Activated gamma-delta T cell treated with Interleukin-2 at 50 U/mL for 16 hours (primary cell): ENCODE measurements around the gene RPL23.
A peak's percentile ranks its signal among the peaks of the same experiment; 100 is the strongest.

Experiments
- DNase-seq: peaks from one replicate; pipeline ENCODE4 v3.0.0-alpha.2; 2020

The RPL23 gene

DNA sequence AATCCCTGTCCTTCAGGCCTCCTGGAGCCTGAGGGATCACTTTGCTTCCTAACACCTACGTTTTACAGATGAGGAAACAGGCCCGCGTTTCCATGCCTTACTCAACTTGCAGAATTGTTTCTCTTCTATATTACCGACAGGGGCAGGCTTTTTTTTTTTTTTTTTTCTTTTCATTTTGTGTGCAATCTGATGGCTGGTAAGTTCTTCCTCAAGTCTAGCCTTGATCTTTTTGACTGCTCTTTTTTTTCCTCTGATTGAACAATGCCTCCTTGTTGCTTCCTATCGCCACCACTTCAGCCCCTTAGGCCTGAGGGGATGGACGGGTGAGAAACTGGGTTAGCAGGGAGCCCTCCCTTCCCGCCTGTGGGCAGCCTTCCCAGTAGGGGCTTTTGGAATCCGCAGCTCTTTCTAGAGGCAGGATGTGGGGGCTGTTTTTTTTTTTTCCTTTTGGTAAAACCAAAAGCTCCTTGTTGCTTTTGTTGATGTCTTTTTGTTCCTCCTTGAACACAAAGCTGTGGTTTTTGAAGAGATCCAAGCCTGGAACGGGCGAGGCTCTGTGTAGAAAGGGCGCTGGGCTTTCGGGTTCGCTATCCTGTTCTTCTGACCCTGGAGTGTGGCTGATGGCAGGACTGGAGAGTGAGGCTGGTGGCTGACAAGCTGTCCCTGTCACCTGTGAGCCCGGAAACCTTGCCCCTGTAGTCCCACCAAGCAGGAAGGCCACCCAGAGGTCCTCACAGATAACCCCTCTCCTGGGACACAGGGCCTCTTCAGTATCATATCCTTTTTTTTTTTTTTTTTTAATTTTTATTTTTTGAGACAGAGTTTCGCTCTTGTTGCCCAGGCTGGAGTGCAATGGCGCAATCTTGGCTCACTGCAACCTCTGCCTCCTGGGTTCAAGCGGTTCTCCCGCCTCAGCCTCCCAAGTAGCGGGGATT lies 30.3 kb upstream of the RPL23 start:
- no peak for DNase-seq

DNA sequence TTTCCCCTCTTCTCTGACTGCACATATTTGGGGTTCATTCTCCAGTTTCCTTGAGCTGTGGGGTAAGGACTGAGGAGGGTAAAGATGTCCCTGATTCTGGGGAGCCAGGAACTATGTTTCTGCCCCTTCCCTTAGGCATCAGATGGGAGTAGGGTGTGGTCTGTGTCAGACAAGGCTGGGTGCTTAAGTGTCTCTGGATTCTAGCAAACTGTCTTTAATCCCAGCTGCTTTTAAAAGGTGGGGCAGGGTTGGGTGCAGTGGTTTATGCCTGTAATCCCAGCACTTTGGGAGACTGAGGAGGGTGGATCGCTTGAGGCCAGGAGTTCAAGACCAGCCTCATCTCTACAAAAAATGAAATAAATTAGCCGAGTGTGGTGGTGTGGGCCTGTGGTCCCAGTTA lies 29.3 kb upstream of the RPL23 start:
- no peak for DNase-seq

DNA sequence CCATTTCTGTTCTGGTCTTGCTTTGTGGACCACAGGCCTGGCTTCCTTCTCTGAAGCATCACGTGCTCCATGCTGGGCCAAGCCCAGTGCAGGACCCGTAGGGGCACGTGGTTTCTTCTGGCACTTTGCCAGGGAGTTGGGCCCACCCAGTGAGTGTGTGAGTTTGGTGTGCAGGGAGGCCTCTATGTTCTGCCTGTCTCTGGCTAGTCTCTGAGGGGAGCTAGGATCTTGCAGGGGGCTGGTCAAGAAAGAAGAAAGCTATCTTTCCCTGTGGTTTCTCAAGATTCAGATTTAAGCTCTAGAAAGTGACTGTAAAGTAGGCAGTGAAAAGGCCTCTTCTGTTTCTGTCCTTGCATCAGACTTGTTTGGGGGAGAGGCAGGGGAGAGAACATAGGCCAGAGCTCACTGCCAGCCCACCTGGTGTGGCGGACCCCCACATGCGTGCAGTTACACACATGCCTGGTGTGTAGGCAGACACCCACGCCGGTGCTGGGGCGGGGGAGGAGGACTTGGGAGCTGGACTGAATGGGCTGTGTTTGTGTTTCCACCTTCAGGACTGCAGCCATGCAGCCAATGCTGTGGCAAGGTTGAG lies 28.2 kb upstream of the RPL23 start:
- no peak for DNase-seq

DNA sequence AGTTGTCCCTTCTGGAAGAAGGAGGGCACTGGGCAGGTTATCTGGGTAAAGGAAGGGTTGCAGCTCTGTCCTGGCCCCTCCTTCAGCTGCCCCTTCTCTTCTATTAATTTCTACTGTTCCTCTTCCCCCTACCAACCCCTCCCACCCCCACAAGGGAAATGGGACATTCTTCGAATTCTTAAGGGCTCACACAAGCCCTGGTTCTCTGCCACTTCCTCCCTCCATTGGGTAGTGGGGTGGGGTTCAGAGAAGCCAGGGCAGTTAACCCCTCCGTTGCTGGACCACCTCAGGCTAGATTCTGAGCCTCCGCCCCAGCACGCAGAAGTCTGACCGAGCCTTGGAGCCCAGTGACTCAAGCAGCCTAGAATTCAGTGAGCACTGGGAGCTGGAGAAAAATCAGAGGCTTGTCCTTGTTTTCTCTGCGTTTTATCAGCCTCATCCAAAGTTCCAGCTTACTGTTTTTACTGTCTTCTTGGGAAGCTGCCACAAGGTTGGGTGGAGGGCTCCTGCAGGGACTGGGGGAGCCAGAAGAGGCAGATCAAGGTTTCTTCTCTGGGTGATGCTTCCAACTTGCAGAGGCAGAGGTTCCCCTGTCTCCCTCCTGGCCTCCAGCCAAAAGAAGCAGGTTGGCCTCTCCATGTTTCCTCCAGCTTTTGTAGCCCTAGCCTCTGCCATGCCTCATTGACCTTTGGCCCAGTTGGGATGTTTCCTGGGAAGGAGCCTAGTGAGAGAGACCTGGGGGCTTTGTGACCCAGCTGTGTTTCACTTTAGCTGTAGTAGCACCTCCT lies 26.6 kb upstream of the RPL23 start:
- no peak for DNase-seq

DNA sequence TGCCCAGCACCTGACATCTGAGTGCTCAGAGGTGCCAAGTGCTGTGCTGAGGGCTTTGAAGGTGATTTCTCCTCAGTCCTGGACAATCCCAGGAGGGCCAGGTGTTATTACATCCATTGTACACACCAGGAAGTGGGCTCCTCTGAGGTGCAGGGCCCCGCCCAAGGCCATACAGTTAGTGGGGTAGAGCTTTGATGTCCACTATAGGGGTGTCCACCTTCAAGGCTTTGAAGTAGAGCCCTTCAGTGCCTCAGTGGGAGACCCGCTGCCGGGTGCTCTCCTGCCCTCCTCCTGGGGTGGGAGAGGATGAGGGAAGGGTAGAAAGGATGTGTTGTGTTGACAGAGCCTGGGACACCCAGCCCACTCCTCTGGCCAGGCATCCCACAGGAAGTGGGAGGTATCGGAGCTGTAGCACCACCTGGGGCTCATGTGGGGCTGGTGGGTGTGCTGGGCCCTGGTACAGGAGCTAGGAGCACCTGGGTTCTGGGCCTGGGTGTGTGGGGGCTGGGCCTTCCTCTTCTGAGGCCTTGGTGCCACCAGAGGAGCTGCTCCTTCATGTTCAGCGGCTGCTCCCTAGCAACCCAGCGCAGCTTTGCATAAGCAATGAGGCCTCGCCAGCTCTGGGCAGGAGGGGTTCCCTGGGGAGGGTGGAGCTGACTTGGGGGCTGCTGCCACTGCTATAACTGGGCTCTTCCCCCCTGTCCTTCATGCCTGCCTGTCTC lies 23.8 kb upstream of the RPL23 start:
- no peak for DNase-seq

DNA sequence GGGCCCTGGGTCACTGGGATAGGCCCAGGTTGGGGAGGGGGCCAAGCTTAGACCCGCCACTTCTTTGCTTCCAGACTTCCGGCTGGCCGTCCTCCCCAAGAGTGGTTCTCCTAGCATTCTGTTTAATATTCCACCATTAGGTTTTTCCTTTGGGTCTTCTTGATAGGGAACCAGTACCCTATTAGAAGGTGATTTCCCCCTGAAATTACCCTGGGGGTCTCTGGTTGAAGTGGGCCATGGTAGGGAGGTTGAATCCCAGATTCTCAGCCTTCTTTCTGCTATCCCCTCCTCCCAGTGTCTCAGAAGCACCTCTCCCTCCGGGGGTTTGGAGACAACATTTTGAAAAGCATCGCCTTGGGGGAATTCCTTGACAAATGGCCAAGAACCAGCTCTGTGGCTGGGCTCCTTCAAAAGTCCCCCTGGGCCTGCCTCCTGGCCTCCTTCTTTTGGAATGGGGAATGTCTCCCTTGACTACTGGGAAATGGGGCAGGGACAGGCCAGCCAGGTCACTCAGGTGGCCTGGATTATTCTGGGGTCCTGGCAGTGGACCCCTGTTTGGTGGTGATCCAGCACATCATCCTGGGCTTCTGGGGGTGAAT lies 22.1 kb upstream of the RPL23 start:
- no peak for DNase-seq

DNA sequence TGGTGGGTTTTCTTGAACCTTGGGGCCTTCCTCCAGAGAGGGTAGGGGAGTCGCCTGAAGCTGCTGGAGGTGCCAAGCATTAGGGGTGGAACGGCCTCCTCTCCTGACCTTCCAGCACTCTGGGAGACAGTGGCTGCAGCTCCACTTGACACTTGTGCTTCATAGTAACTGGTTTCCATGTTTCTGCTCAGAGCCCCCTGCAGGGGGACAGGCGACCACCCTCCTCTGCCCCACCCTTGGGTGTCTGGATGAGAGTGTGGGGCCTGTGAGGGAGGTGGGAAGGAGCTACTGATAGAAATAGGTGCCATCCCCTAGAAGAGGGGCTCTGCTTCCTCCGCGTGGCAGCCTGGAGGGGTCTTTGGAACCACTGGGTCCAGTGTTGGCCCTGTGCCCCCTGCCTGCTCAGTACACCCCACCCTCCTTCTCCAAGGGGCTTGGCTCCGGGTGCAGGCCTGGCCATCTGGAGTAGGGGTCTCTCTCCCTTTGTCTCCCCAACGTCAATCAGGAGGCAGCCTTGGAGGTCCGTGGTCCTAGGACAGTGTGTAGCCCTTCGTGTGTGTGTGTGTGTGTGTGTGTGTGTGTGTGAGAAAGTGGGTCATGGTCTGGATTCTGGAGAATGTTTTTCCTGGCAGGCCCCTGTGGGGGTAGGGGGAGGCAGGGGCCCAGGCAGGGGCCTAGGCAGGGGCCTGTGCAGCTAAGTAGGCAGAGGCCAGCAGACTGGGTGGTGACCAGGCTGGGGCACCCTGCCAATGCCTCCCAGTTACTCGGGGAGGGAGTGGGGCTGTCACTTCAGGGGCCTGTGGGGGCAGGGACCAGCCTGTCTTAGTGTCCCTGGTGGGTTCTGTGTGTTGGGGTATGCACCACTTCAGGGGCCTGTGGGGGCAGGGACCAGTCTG lies 21.2 kb upstream of the RPL23 start:
- no peak for DNase-seq

GRCh38 chr17:38873640-38874380 lies 20.3 kb upstream of the RPL23 start:
- no peak for DNase-seq

DNA sequence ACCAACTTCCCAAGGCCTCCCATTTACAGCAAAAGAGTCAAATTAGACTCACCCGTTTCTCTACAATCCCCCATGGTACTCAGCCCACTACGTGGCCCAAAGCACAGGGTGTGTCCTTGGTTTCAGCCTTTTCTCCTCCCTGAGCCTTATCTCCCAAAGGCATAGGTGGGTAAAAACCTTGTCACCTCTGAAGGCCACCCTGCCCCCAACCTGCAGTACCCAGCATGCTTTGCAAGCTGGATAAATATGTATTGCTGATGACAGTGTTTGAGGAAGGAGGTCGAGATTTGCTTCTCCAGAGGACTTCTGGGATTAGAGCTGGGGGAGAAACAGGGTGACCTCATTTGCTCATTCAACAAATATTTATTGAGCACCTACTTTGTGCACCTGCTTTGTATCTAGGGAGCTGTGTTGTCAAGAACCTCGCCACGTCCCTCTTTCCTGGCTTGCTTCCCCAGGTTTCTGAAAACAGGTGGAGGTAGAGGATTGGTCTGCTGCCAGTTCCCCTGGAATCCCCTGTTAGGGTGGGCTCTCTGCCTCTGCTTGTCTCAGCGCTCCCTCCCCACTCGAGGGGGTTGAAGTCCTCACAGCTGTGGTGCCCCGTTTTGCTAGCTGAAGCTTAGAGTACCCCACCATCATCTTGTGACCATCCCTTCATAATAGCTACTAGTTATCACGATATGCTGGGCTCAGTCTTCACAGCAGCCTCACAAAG lies 19.3 kb upstream of the RPL23 start:
- no peak for DNase-seq

DNA sequence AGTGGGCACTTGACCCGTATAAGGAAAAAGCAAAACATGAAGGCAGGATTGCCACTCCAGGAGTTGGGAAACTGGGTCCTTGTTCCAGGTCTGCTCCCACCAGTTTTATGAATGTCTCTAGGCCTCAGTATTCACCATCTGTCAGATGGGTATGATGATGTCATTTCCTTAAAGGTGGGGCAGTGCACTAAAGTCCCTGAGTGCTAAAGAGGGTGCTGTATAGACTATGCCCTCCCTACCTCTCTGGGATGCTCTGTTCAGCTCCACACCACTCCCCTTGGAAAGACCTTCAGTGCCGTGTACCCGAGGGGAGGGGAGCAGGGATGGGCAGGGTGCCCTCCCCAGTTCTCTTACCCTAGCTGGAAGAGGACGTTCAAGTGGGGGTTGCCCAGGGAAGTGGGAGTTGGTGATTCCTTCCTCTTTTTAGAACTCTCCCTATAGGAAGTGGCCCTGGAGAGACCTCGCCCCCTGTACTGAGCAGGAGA lies 18.5 kb upstream of the RPL23 start:
- no peak for DNase-seq

DNA sequence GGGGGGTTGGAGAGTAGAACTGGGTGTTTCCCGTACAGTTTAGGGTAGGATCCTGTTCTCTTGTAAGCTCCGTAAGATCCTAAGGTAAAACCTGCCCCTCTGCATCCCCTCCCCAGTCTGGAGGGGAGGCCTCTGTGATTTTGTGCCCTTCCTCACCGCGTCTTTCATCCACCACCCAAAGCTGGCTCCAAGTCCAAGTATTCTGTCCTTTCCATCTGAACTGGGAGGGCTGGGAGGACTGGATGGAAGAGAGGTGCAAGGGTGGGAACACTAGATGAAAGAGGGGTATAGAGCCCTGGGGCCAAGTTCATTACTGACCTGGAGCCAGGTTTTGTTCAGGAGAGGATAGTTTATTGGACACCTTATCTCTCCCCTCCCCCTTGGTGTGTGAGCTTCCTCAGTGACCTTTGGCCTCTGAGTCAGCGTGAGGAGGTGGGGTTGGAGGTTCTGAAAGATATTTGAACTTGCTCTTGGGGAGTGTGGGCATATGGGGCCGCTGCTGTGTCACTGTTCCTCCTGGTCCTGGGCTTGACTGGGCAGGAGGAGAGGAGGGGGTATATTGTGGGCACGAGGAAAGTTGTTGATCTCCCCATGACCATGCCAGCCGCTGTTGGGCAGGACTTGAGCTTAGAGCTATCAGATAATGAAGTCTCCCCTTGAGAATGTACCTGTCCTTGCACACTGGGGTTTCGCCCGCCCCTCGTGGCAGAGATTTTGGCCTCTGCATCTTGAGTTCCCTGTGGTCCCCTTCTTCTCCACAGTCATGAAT lies 17.9 kb upstream of the RPL23 start:
- DNase-seq, result peak; percentile 67

DNA sequence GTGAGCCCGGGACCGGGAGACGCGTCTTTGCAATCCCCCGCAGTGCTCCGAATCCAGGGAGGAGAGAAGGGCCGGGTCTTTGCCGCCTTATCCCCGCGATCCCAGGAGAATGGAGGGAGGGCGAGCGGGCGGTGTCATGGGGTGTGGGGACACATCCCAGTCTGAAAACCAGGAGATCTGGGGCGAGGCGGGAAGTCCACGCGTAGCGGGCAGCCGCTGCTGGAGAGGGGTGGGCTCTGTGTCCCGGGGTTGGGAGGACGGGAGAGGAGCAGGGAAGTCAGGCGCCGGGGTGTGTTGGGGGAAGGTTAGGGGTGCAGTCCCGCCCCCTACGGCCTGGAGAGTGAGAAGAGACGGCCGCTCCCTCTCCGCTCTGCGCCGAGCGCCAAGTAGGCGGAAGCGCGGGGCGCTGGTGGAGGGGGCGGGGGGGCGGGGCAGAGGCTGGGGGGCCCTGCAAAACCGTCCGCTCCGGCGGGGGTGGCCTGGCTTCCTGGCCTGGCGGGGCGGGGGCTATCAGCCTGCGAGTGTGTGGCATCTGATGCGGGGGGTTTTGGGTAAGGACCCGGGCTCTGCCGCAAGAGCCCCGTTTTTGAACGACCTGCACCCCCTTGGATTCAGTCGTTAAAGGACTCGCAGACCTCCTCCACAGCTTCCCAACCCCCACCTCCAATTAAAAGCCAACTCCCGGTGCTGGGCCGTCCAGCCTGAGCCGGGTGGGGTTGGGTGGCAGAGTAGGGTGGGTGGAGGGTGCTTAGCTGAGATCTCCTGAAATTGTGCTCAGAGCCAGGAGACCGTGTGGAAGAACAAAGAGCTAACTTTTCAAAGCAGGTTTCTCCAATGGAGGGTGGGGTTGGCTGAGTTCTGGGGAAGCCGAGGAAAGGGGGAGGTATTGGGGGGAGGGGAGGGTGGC lies 17.0 kb upstream of the RPL23 start:
- DNase-seq, result peak; percentile 68

DNA sequence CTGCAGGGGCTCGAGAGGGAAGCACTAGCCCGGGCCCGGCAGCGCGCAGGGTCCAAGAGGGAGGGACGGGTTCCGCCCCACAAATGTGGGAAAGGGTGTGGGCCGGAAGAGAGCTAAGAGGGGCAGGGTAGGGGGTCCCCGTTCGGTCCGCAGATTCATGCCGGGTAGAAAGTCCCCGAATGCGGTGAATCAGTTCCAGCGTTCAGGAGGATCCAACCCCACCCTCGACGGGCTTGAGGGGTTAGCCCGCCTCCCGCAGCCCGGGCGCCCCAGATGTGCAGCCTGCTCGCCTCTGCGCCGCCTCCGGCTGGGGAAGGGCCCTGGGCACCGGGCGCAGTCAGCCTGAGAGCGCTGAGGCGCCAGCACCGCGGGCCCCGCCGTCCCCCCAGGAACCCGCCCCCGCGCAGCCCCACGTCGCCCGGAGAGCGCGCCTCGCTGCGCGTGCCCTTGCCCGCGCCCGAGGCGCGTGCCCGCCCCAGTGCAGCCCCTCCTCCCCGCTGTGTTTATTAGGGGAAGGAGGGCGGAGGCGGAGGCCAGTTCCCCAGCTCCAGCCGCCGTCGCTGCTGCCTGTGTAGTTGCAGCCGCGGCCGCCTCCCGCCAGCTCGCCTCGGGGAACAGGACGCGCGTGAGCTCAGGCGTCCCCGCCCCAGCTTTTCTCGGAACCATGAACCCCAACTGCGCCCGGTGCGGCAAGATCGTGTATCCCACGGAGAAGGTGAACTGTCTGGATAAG lies 16.2 kb upstream of the RPL23 start, which contains the start of gene LASP1:
Gene LASP1 (plus strand): TSS at position 533 of the 733 bp plus-strand sequence. CDS start 132 bp downstream, at position 665.
- peak; percentile 87 for DNase-seq

- DNase-seq, result peak; percentile 83
Observed at GRCh38 chr17:38868817-38869525, 15.4 kb upstream of the RPL23 start.

- no peak for DNase-seq
Observed at GRCh38 chr17:38867968-38868816, 14.7 kb upstream of the RPL23 start.
